GM18499 (cell line): ENCODE data around the gene FADS3.

ENCODE experiments used
- ATAC-seq: cut with Tn5 transposase; IDR thresholded peaks from one replicate; pipeline ENCODE4 v1.9.1; 2021; ENCODE audit warnings: moderate number of reproducible peaks; ENCODE audit not compliant: insufficient read depth, unreplicated experiment

FADS3 gene

DNA sequence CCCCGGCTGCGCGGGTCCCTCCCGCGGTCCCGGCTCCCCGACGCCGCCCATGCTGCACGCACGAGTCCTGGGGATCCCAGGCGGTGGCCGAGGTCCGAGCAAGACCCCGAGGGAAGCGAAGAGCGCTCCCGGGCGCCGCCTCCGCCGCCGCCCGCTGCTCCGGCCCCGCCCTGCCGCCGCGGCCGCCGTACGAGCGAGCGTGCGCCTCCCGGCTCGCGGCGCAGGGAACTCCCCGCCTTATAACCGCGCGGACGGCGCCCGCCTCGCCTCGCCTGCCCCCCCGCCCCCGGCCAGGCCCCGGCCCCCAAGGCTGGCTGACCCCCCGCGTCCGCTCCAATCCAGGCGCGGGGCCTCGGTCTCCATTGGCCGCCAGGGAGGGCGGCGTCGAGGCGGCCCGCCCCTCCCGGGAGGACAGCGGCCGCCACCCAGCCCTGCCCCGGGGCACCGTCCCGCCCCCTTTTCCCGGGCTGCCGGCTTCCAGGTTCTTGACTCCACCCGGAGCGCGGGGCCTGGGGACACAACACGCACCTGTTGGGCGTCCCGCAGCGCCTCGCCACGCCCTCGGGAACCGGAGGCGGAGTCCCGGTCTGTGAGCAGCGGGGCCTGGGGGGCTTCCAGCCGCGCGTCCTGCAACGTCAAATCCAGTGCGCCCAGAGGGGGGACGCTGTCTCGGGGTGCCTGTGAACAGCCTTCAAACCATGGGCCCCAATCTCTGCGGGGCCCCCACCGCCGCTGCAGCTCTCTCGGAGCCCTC is at the start of gene FADS3:
Gene FADS3 (minus strand): TSS at position 215 of the 754 bp plus-strand sequence. CDS start 164 bp downstream, at position 51.
- no peak for ATAC-seq

DNA sequence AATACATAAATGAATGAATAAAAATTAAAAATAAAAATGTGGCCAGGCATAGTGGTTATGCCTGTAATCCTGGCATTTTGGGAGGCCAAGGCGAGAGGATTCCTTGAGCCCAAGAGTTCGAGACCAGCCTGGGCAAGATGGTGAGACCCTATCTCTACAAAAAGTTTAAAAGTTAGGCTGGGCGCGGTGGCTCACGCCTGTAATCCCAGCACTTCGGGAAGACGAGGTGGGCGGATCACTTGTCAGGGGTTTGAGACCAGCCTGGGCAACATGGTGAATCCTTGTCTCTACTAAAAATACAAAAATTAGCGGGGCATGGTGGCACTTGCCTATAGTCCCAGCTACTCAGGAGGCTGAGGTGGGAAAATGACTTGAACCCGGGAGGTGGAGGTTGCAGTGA is 49.1 kb upstream of the FADS3 start:
- no peak for ATAC-seq

DNA sequence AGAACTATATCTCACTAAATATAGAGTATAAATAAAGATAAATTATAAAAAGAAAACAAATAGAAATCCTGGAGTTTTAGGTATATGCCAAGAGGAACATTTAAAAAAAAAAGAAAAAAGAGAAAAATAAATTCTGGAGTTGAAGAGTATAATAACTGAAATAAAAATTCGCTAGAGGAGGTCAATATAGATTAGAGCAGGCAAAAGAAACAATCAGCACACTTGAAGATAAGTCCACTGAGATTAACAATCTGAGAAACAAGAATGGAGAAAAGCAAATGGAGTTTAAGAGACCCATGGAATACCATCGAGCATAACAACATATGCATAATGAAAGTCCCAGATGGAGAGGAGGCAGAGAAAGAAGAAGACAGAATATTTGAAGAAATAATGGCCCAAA is 44.5 kb upstream of the FADS3 start:
- no peak for ATAC-seq

GRCh38 chr11:61930933-61931332 is 39.6 kb upstream of the FADS3 start:
- no peak for ATAC-seq

DNA sequence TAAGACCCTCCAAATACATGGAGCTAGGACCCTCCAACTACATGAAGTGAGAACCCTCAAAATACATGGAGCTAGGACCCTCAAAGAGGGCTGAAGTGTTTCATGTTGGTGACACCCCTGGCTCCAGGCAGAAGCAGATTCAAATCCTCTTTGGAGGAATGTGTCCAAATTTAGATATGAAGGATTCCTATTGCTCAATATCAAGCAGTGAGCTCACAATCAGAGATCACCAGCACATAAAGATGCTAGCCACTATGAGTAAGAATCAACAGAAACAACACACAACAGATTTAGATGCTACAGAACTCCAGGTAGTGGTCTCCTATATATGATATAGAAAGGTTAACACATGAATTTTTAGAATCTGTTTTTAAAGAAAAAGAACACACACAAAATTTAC is 37.3 kb upstream of the FADS3 start:
- no peak for ATAC-seq

GRCh38 chr11:61927501-61927900 is 36.2 kb upstream of the FADS3 start:
- ATAC-seq = no peak

- ATAC-seq = no peak
These were observed 34.9 kb upstream of the FADS3 start for GRCh38 chr11:61926235-61926634.

DNA sequence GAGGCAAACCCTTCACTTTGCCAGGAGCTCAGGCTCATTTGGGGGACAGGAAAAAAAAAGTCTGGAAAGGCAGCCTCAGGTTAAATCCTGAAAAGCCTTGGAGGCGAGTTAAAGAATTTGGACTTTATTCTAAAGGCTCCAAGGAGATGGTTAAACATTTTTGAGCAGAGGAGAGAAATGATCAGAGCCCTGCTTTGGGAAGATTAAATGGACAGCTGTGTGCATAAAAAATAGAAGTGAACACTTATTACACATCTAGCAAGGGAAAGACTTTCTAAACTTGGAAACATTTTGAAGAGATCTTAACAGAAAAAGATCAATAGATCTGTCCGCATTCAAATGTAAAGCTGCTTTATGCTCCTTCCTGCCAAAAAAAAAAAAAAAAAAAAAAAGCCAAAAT is 34.4 kb upstream of the FADS3 start:
- no peak for ATAC-seq

DNA sequence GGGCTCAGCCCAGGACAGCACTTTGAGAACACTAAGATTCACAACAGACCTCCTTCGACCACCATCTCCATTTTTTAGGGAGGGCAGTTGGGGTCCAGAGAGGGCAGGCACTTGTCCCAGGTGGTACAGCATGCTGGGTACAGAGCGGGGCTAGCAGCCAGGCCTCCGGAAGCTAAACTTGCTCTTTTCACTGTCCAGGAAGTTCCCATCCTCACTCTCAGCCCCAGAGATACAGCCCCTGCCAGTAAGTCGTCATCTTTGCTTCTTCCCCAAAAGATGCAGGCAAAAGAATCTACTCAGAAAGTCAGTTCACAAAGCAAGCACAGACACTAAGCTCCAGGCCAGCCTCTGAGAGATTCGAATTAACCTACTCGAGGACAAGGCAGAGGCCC is 32.7 kb upstream of the FADS3 start:
- no peak for ATAC-seq

DNA sequence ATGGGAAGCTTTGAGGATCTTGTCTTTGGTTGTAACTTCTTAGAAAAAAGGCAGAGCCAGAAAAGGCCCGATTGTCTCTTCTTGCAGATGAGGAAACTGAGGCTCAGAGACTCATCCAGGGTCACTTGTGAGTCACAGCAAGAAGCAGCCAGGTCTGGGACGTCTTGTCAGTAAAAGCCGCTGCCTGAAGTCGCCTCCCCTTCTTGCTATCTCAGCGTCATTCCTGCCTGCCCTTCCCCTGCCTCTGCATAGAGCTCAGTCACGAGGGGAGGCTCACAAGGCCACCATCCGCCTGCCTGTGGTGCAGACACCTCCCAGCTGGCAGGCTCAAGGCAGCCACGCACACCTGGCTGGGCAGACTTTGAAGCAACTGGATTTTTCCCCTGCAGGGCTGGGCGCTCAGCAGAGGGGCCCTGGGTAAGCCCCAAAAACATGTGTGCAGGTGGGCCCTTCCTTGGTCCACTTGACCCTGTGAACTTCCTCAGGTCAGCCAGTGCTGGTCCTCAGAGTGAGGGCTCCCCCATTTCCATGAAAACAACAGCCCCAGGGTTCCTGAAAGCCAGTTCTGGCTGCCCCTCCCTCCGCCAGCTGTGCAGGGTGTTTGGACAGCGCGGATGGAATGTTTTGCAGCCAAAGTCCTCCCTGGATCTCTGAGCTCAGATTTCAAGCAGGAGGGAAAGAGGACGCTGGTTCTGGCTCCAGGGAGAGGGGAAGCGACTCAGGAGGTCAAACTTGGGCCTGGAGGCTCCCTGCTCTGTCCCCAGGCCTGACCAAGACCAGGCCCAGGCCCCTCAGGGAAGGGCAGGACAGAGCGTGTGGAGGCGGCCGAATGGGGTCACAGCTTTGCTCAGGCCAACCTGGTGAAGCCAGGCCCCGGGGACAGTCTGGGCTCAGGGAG is 32.1 kb upstream of the FADS3 start:
- no peak for ATAC-seq

DNA sequence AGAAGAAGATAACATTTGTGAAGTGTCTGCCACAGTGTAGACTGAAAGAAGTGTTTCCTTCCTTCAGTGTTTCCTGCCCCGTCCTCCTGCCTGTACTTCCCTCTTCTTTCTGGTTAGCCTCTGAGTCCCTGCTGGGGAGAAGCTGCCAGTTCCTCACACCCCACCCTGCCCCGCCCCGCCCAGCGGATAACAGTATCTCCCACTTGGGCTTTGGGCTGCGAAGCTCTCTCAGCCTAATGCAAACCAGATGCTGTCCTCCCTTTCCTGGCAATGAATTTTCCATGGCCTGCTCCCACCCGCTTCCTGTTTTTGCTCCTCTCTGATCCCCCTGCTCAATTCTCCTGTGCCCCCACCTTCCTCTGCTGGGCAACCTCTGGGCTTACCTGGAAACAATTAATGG is 31.2 kb upstream of the FADS3 start:
- no peak for ATAC-seq

- no peak for ATAC-seq
These were observed 30.1 kb upstream of the FADS3 start for GRCh38 chr11:61921446-61921845.

GRCh38 chr11:61919705-61920631 is 28.6 kb upstream of the FADS3 start:
- no peak for ATAC-seq

DNA sequence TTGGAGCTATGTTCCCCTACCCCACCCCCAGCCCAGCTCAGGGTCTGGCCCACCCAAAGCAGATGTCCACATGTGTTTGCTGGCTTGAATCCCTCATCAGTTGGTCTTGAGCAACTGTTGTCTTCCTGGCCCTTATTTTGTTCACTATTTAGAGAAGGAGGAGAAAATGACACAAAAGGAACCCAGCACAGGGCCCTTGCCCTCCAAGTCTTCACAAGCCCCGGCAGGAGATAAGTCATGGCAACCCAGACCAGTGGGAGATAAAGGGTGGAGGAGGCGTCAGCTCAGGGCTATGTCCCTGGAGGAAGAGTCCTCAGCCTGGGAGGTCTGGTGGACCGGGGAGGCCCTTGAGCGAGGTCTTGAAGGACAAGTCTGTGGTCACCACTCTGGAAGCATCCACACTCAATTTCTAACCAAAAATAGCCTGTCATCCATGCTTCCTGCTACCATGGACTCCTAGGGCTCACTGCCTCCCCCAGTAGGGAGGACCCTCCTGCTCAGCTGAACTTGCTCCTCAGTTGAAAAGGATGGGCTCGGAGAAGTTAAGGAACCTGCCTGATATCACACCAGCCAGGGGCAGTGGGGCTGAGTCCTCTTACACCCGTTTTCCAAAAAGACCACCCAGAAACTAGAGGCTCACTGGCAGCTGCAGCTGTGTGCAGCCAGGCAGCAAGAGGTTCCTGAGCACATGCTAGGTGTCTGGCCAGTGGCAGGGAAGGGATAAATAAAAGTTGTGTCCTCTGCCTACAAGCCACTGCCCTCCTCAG is 27.8 kb upstream of the FADS3 start:
- no peak for ATAC-seq

DNA sequence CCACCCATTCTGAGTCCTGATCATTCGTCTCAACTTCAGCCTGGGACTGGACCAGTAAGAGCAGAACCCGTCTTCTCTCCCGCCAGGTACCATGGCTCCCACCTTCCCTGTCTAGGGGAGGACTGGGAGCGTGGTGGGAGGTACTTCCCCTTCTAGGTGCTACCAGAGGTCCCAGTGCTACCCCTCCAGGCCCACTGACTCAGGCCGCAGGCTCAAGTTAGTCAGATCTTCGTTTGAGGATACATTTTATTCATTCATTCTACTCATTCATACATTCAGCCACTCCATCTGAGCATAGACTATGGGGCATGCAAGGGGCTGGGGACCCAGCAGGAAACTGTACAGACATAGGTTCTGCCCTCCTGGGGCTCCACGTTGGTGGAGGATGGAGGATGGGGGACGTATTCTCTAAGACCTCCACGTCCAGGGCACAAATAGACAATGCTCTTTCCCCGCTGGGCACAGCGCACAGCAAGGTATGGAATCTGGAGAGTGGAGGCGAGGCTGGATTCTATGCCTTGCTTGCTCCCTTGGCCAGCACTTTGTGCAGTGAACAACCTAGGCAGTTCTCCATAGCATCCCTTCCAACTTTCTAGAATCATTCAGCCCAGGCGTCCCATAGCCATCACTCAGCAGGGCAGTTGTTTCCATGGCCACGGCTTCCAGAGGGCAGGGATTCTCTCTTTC is 27.0 kb upstream of the FADS3 start:
- no peak for ATAC-seq

DNA sequence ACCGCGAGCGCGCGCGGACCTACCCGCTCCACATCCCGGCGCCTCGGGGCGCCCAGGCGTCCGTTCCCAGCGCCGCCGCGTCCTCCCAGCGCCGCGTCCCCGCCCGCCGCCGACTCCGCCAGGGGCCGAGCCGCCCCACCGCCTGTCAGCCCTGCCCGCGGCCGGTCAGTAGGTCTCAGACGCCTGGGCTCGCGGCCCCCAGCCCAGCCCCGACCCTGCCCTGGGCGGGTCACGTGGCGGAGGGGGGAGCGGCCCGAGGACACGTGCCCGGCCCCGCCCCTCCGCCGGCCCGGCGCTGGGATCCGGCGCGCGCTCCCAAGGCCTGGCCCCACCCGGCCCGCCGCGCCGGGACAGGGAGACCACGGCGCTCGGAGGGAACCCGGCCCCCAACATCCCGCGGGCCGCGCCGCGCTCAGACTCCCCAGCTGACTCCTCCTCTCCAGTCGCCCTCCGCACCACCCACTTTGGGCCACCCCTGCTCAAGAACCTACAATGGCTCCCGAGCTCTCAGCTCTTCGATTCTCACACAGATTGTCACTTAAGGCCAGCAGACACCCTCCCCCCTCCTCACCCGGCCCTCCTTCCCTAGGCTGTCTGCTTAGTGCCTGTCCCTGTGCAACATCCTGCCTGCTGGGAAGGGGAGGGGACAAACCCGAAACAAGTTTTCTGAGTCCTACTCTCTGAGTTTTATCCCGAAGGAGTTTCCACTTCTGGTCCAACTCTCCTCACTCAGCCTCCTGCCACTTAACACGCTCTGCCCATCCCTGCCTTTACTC is 26.2 kb upstream of the FADS3 start, which contains the start of gene RAB3IL1:
Gene RAB3IL1 (minus strand): TSS at position 233 of the 776 bp plus-strand sequence. CDS start 199 bp downstream, at position 34.
- no peak for ATAC-seq

DNA sequence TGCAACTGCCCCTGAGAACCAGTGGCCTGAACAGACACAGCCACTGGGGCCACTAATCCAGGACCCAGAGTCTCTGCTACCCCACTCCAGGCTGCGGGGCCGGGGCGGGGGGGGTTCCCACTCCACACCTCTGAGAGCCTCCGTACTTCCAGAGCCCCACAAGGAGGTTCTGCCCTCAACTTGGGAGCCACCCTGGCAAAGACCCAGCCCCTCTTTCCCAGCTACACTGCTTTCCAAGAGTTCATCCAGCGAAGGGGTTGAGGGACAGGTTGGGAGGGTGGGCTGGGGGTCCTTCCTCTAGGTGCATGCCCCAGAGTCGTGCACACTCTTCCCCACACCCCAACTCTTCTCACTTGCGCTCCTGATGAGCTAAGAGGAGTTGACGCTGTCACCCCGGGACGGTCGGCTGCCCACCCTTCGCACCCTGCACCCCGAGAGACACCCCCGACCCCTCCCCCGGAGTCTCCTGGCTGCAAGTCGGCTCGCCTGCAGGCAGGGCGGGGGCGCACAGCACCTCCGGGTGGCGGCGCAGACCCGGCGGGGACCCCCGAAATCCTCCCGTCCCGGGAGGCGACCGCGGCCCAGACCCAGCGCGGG is 25.5 kb upstream of the FADS3 start:
- ATAC-seq = no peak
